Measurements from ENCODE around the gene KPNA2. TPM values are rescaled to one million over a fixed set of nuclear protein-coding genes. Genes with fewer than 3 reads are reported as not detected.

The KPNA2 gene
- total and polyA plus RNA-seq, 2 of the 13 experiments (the other 11 are each of a cell fraction or from before 2014, with no cell fraction given) = 111 to 305 TPM

- TF ChIP-seq BCL6 (CRISPR knock-in tag; IDR thresholded peaks at IDR 0.05) (peak; percentile 39; the same call in 1 of the 2 replicates), ZNF317 (CRISPR knock-in tag; IDR thresholded peaks at IDR 0.05) (peak; percentile 26; the same call in 1 of the 2 replicates), ZNF687 (CRISPR knock-in tag; IDR thresholded peaks at IDR 0.05) (peak; percentile 96), ZNF558 (CRISPR knock-in tag; IDR thresholded peaks at IDR 0.05; ENCODE audit: borderline replicate concordance) (no peak), KLF6 (CRISPR knock-in tag; IDR thresholded peaks at IDR 0.05) (peak; percentile 54; the same call in 1 of the 2 replicates), HMGA1 (CRISPR knock-in tag; conservative IDR thresholded peaks at IDR 0.05) (no peak), ZNF331 (CRISPR knock-in tag; IDR thresholded peaks at IDR 0.05) (peak; percentile 64), MEIS2 (CRISPR knock-in tag; IDR thresholded peaks at IDR 0.05) (peak; percentile 84), TFDP1 (CRISPR knock-in tag; IDR thresholded peaks at IDR 0.05; ENCODE audit: borderline replicate concordance) (peak; percentile 80; the same call in 1 of the 2 replicates), ZIK1 (CRISPR knock-in tag; IDR thresholded peaks at IDR 0.05; ENCODE audit: borderline replicate concordance, low read depth) (peak; percentile 91; the same call in 1 of the 2 replicates), ZSCAN12 (CRISPR knock-in tag; IDR thresholded peaks at IDR 0.05) (0 out of 2 replicates have a peak, but pooled peaks have one; percentile 30), AHR (CRISPR knock-in tag; IDR thresholded peaks at IDR 0.05) (peak; percentile 88), NFRKB (IDR thresholded peaks at IDR 0.05) (no peak), MATR3 (CRISPR knock-in tag; IDR thresholded peaks at IDR 0.05) (no peak), ZNF343 (CRISPR knock-in tag; IDR thresholded peaks at IDR 0.05) (peak; percentile 86; the same call in 1 of the 2 replicates), NCOA2 (CRISPR knock-in tag; IDR thresholded peaks at IDR 0.05) (0 out of 2 replicates have a peak, but pooled peaks have one; percentile 14), MIER3 (CRISPR knock-in tag; IDR thresholded peaks at IDR 0.05; ENCODE audit: borderline replicate concordance) (peak; percentile 70), ZFY (CRISPR knock-in tag; IDR thresholded peaks at IDR 0.05) (peak; percentile 99), EHMT2 (IDR thresholded peaks at IDR 0.05; ENCODE audit: borderline replicate concordance, low read depth, low read length) (no peak), ZNF598 (CRISPR knock-in tag; IDR thresholded peaks at IDR 0.05; ENCODE audit: borderline replicate concordance) (peak; percentile 100), FOXK2 (IDR thresholded peaks at IDR 0.05) (peak; percentile 64; the same call in 1 of the 2 replicates), ZNF761 (CRISPR knock-in tag; conservative IDR thresholded peaks at IDR 0.05) (0 out of 2 replicates have a peak, but pooled peaks have one; percentile 73), ZNF329 (CRISPR knock-in tag; IDR thresholded peaks at IDR 0.05; ENCODE audit: low read depth) (no peak; the same call in none of the 2 replicates), ZKSCAN8 (CRISPR knock-in tag; IDR thresholded peaks at IDR 0.05; ENCODE audit: borderline replicate concordance) (no peak), ZBTB14 (CRISPR knock-in tag; IDR thresholded peaks at IDR 0.05) (no peak)
These were observed at the start of gene KPNA2 (continued) for GRCh38 chr17:68035523-68036303.

Data from HepG2 (cell line).